CD4-positive, alpha-beta T cell treated with Interleukin-6 at 100 ng/mL for 8 hours (primary cell): ENCODE data around the gene PDE4DIP.
"Not testable (repeated sequence)": the region's sequence is repeated elsewhere in the genome, so short reads cannot be mapped to it uniquely, and the experiment has no call there.

Source experiments
- DNase-seq: peaks from one replicate; pipeline ENCODE4 v3.0.0-alpha.2; 2020; ENCODE audit warnings: mixed read lengths, low spot score

Gene PDE4DIP

GRCh38 chr1:148844220-148844619, at the start of gene PDE4DIP:
Gene PDE4DIP (plus strand): TSS chr1:148844428. CDS start chr1:148844775, 347 bp downstream.
- DNase-seq, result not testable (repeated sequence)

DNA sequence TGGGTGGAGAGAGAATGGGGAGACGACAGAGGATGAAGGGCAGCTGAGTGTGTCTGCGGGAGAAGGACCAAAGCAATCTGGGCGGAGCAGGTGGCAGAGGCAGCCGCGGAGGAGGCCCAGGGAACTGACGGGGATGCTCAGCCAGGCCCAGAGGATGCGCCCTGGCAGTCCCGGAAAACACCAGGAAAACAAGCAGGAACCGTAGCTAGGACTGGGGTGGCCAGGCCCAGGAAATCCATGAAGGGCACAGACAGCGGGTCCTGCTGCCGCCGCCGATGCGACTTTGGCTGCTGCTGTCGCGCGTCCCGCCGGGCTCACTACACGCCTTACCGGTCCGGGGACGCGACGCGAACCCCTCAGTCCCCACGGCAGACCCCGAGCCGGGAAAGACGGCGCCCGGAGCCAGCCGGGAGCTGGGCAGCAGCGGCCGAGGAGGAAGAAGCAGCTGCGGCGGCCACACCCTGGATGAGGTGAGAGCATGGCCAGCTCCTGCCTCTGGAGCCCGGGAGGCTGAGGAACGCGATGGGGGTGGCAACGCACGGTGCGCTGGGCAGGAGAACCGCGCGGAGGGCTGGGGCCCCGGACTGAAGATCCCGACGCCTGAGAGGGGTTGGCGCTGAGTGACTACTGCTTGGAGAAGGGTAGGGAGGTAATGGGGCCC, 35.8 kb upstream of the PDE4DIP start:
- not testable (repeated sequence) for DNase-seq

- not testable (repeated sequence) for DNase-seq
Observed at GRCh38 chr1:148808929-148809283, 35.3 kb upstream of the PDE4DIP start.

- not testable (repeated sequence) for DNase-seq
Observed at GRCh38 chr1:148822180-148822579, 22.0 kb upstream of the PDE4DIP start.

GRCh38 chr1:148823822-148824221, 20.4 kb upstream of the PDE4DIP start:
- not testable (repeated sequence) for DNase-seq

DNA sequence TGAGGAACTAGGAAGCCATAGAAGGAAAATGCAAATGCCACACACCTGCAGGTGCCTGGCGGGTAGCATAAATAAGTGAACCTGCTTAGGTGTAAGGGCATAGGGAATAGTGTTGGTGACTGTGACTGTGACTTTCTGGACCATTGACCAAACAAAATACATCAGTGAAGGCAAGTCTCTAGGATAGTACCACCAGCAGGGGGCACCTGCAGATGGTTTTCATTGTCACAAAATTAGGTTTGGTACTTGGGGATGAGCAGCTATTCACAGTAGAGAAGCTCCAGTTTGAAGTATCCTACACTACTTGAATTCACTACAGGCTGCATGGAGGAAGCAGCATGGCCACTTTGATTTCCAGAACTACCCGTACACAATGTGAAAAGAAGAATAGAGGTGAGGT, 19.2 kb upstream of the PDE4DIP start:
- DNase-seq, result not testable (repeated sequence)

- DNase-seq, result not testable (repeated sequence)
Observed at GRCh38 chr1:148828531-148828930, 15.7 kb upstream of the PDE4DIP start.

DNA sequence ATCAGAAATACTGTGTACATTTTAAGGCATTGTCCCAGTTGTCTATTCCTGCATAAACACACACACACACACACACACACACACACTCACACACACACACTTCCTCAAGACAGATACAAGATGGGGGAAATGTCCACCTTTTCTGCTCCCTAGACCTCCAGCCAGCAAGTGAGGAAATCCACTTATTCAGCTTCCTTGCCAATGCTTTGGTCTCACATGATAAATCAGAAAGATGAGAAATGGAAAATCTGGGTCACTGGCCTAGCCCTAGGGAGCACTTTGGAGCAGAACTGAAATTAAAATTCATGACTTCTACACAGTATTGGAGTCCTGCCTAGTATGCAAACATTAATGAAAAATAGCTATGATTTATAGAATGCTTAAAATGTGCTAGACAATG, 15.3 kb upstream of the PDE4DIP start:
- not testable (repeated sequence) for DNase-seq

DNA sequence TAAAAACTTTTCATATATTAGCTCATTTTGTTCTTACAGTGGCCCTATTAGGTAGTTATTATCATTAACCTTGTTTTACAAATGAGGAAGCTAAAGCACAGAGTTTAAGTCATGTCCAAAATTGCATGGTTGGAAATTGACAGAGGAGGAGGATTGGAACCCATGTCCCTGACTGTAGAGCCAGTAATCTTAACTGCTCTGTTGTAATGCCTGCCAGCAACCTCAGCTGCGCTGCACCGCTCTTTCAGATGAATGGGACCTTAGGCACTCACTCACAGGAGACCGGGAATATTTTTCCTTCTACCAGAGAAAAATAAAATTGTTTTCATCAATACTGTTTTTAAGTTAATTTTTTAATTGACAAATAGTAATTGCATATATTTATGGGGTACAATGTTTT, 14.9 kb upstream of the PDE4DIP start:
- DNase-seq, result not testable (repeated sequence)

- not testable (repeated sequence) for DNase-seq
Observed at GRCh38 chr1:148841262-148841661, 3.0 kb upstream of the PDE4DIP start.

DNA sequence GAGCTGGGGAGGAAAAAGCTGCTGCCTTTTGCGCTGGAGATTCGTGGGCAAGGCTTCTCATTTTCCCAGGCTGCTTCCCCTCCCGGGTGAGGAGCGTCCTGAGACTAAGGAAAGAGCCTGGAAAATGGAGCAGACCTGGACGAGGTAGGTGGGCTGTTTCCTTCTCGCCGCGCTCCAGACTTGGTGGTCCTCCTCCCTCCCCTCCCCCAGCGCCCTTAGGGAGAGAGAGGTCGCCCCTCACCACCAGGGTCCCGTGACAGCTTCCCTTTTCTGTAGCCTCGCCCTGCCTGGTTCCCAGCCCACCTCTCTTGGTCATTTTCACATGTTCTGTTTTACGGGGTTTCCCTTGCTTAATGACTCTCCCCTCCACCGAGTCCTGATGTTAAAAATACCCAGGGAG, 423 bp downstream of the PDE4DIP start:
- DNase-seq, result not testable (repeated sequence)

DNA sequence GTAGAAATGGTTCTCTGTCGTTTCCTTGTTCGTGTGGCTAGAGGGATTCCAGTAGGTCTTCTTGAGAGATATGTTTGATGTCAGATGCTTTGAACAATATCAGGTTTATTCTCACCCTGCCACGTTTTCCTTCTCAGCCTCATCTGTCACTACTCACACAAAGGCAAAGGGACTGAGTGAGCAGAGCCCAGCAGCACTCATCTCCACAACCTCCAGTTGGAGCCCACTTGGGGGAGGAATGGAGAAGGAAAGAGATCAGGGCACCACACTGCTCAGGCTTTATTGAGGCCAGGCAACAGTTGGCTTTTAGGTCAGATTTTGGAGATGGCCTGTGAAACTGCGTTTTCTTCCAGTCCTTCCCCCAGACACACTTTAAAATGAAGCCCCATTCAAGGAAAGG, 840 bp downstream of the PDE4DIP start:
- not testable (repeated sequence) for DNase-seq

GRCh38 chr1:148850347-148850746, 6.1 kb downstream of the PDE4DIP start:
- DNase-seq, result not testable (repeated sequence)

- not testable (repeated sequence) for DNase-seq
Observed at GRCh38 chr1:148850840-148851239, 6.6 kb downstream of the PDE4DIP start.

DNA sequence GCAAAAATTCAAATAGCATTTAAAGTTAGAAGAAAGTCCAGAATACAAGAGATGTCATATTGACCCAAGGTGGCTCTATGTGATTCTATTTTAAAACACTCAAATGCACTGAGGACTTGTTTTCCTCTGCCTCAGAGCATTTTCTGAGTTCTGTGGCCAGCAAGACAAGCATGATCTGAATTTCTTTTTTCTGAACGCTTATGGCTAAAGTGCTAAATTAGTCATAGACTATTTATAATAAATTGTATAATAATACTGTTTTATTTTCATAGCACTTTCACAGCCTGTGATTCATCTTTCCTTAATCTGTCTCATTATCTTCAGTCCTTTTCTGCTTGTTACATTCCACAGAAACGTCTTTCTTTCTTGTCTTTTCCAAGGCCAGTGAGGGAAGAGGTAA, 7.5 kb downstream of the PDE4DIP start:
- not testable (repeated sequence) for DNase-seq

GRCh38 chr1:148853363-148853762, 9.1 kb downstream of the PDE4DIP start:
- not testable (repeated sequence) for DNase-seq

DNA sequence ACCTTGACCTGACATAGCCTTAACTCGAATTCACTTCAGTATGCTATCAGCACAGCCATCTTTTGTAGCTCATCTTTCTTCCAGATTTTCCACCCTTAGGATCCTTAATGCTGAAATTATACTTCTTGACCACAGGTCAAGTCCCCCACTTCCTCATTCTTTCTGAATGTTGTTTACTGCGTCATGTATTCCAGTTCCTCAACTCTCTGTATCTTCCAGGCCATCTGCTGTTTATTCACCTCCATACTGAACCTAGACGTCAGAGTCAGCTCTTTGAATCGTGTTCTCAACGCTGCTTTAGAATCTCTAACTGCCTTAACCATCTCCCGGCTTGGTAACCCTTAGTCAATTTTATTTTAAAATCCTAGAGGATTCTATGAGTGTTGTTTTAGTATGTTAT, 9.8 kb downstream of the PDE4DIP start:
- DNase-seq, result not testable (repeated sequence)

GRCh38 chr1:148855367-148855766, 11.1 kb downstream of the PDE4DIP start:
- not testable (repeated sequence) for DNase-seq

- not testable (repeated sequence) for DNase-seq
Observed at GRCh38 chr1:148860049-148860448, 15.8 kb downstream of the PDE4DIP start.

- not testable (repeated sequence) for DNase-seq
Observed at GRCh38 chr1:148860579-148861259, 16.5 kb downstream of the PDE4DIP start.

DNA sequence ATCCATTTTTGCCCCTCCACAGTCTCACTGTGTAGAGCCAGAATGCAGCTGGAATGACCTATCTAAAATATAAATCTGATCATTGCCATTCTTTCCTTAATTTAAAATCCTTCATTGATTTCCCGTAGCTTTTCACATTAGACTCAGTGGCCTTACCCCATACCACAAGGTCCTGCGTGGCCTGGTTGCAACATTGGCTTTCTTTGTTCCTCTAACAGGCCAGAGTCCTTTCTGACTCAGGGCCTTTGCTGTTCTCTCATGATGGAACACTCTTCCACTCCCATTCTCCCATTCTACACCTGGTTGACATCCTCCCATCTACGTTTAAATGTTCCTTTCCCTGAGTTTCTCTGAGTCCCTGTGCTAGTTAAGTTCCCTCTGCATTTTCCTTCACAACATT, 18.4 kb downstream of the PDE4DIP start:
- DNase-seq, result not testable (repeated sequence)

GRCh38 chr1:148868924-148869633, 24.9 kb downstream of the PDE4DIP start:
- DNase-seq, result not testable (repeated sequence)

DNA sequence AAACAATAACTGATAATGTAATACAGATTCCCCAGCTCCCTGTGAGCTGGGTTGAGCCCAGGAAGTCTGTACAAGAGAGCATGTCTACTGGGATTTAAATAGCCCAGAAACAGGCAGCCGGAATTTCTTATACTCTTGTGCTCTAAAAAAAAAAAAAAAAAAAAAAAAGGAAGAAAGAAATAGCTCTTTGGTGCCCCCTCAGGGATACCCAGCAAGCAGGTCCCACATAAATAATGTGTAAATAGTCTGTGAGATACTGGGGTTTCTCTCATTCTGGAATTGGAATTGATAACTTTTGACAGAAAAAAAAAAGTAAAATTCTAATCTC, 25.4 kb downstream of the PDE4DIP start:
- DNase-seq, result not testable (repeated sequence)
